ENCODE data around the gene KCNK16.

- TF ChIP-seq POLR2A (IDR thresholded peaks at IDR 0.05), result no peak
- TF ChIP-seq CTCF (IDR thresholded peaks at IDR 0.05), result no peak
- no peak for TF ChIP-seq POLR2AphosphoS5 (IDR thresholded peaks at IDR 0.05)
- no peak for TF ChIP-seq EP300 (IDR thresholded peaks at IDR 0.05)
These were observed 20.9 kb downstream of the KCNK16 start for GRCh38 chr6:39301606-39302005.

All from gastroesophageal sphincter (tissue), 3 donors.